ENCODE measurements around the gene TCF15. TPM values are rescaled to one million over a fixed set of nuclear protein-coding genes. Genes with fewer than 3 reads are reported as not detected.
A peak's percentile ranks its signal among the peaks of the same experiment; 100 is the strongest.

TCF15 gene
- total RNA-seq, 1 donor from 2014 or later: not detected

DNA sequence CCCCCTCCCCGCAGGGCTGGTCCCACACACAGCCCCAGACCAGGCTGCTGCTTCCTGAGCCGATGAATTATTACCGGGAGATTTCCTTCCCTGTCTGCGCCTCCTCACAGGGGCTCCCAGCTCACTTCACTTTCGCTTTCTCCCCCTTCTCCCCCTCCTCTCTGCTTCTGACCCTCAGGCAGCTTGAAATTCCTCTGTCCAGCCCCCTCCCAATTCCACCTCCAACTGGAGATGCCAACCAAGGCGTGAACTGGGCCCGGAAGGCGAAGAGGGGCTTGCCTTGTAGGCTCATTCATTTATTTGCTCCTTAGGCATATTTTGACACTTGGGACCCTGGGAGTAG lies 1.7 kb upstream of the TCF15 start:
- DNase-seq (ENCODE audit: low read depth) (no peak), FAIRE-seq (no peak)
- TF ChIP-seq, protein P1, sequence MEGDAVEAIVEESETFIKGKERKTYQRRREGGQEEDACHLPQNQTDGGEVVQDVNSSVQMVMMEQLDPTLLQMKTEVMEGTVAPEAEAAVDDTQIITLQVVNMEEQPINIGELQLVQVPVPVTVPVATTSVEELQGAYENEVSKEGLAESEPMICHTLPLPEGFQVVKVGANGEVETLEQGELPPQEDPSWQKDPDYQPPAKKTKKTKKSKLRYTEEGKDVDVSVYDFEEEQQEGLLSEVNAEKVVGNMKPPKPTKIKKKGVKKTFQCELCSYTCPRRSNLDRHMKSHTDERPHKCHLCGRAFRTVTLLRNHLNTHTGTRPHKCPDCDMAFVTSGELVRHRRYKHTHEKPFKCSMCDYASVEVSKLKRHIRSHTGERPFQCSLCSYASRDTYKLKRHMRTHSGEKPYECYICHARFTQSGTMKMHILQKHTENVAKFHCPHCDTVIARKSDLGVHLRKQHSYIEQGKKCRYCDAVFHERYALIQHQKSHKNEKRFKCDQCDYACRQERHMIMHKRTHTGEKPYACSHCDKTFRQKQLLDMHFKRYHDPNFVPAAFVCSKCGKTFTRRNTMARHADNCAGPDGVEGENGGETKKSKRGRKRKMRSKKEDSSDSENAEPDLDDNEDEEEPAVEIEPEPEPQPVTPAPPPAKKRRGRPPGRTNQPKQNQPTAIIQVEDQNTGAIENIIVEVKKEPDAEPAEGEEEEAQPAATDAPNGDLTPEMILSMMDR (IDR thresholded peaks at IDR 0.05; ENCODE audit: insufficient read depth, low read length, severe bottlenecking): no peak
- Histone ChIP-seq H3K36me3 (ENCODE audit: control insufficient read depth, insufficient read depth, low read length) (no peaks in the 10 kb centered on the region), H3K27me3 (ENCODE audit: control insufficient read depth, insufficient read depth, low read length) (peaks cover 40% of the 10 kb centered on the region), H3K4me3 (ENCODE audit: low read depth, low read length) (no peak overlapping the region)

- Histone ChIP-seq H3K4me3 (ENCODE audit: low read depth, low read length) (no peak overlapping the region), H3K27me3 (ENCODE audit: control insufficient read depth, insufficient read depth, low read length) (peaks cover 40% of the 10 kb centered on the region), H3K36me3 (ENCODE audit: control insufficient read depth, insufficient read depth, low read length) (no peaks in the 10 kb centered on the region)
- no peak for DNase-seq (ENCODE audit: low read depth)
- FAIRE-seq: no peak
- TF ChIP-seq, protein P1 (IDR thresholded peaks at IDR 0.05; ENCODE audit: insufficient read depth, low read length, severe bottlenecking): no peak
Measured at GRCh38 chr20:611047-611842, 1.1 kb upstream of the TCF15 start.

DNA sequence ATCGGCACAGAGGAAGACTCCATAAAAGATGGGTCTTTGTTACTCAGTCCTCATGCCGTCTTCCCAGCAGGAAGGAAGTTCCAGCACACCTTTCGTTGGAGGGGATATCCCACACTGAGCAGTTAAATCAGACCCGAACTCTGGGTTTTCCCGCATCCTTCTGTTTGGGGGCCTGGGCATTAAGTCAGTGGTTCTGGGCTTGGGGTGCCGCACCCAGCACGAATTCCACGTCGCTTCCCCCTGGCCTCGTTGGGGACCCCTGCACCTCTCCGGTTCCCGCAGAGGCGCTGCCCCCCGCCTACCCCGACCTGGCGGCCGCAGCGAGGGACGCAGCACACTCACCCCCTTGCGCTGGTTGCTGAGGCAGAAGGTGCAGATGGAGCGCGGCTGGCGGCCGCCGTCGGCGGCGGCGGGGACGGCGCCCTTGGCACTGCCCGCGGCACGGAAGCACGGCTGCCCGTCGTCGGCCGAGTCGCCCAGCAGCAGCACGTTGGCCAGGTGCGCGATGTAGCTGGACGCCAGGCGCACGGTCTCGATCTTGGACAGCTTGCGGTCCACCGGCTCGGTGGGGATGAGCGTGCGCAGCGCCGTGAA lies 641 bp downstream of the TCF15 start:
- H3K27me3 ChIP-seq (ENCODE audit: control insufficient read depth, insufficient read depth, low read length): peaks cover 40% of the 10 kb centered on the region
- no peak for DNase-seq (ENCODE audit: low read depth)
- no peak for FAIRE-seq
- no peaks in the 10 kb centered on the region for H3K36me3 ChIP-seq (ENCODE audit: control insufficient read depth, insufficient read depth, low read length)
- TF ChIP-seq, protein P1 (IDR thresholded peaks at IDR 0.05; ENCODE audit: insufficient read depth, low read length, severe bottlenecking): no peak
- H3K4me3 ChIP-seq (ENCODE audit: low read depth, low read length): no peak overlapping the region

- H3K36me3 ChIP-seq (ENCODE audit: control insufficient read depth, insufficient read depth, low read length): no peaks in the 10 kb centered on the region
- DNase-seq (ENCODE audit: low read depth) (no peak), FAIRE-seq (no peak)
- H3K4me3 ChIP-seq (ENCODE audit: low read depth, low read length): no peak overlapping the region
- peaks cover 40% of the 10 kb centered on the region for H3K27me3 ChIP-seq (ENCODE audit: control insufficient read depth, insufficient read depth, low read length)
- TF ChIP-seq, protein P1 (IDR thresholded peaks at IDR 0.05; ENCODE audit: insufficient read depth, low read length, severe bottlenecking): no peak
Measured at GRCh38 chr20:608970-609369, 1.1 kb downstream of the TCF15 start.

DNA sequence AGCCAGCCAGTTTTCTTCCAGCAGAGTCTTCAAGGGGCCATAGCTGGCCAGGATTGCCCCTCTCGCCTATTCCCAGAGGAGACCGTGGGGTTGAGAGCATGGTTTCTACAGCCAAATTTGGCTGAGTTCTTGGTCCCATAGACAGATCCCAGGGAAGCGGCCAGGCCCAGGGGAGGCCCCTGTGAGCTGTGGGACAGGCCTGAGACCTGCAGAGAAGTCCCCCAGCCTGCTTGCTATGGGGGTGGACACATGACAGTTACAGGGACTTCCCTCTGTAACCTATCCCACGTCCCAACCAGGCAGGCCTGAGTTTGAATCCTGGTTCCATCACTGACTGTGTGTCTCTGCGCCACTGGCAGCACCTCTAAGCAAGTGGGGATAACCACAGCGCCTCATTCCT lies 2.6 kb downstream of the TCF15 start:
- Histone ChIP-seq H3K36me3 (ENCODE audit: control insufficient read depth, insufficient read depth, low read length) (no peaks in the 10 kb centered on the region), H3K27me3 (ENCODE audit: control insufficient read depth, insufficient read depth, low read length) (peaks cover 36% of the 10 kb centered on the region), H3K4me3 (ENCODE audit: low read depth, low read length) (no peak overlapping the region)
- TF ChIP-seq, protein P1 (IDR thresholded peaks at IDR 0.05; ENCODE audit: insufficient read depth, low read length, severe bottlenecking): no peak
- FAIRE-seq (peak; percentile 13), DNase-seq (ENCODE audit: low read depth) (no peak)
